ENCODE data around the gene COL7A1. TPM values are rescaled to one million over a fixed set of nuclear protein-coding genes. Genes with fewer than 3 reads are reported as not detected.

Gene COL7A1
- total RNA-seq, 1 experiment from 2014 or later = 16.4 TPM

DNA sequence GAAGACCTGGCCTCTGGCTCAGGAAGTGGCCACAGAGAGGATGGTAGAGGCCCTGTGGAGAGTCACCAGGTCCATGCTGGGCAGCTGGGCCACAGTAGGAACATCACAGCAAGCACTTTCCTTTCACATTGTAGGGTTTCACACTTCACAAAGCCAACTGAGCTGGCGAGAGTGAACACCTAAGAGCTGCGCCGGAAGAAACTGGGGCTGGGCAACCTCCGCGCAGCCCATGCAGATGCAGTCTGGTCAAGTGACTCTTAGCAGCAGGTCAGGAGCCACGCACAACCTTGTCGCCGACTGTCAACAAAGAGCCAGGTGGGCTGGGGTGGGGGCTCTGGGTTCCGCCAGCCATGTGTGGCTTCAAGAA, 75.9 kb downstream of the COL7A1 start:
- no peaks in the 10 kb centered on the region for H3K27me3 ChIP-seq (replicated peaks; ENCODE audit: insufficient read depth, low read depth, low read length, poor library complexity)
- ChIA-PET POLR2A (ENCODE audit: low non-redundant PET) (interaction anchor here (0.5 kb wide), 1 partner anchor 57 kb away, joined by 3 read pairs; no protein-coding TSS in a partner anchor), CTCF (no interaction called here)
- H3K4me1 ChIP-seq (ENCODE audit: insufficient read depth, low read length, poor library complexity, severe bottlenecking) = no peaks in the 10 kb centered on the region
- no peaks in the 10 kb centered on the region for H3K36me3 ChIP-seq (ENCODE audit: insufficient read depth, low read length, poor library complexity, severe bottlenecking)
- BruUV-seq (replicated peaks) = no TSS peak
- no peaks in the 10 kb centered on the region for H3K9me3 ChIP-seq (ENCODE audit: low read depth, low read length, poor library complexity, severe bottlenecking)
- TF ChIP-seq, protein P1, sequence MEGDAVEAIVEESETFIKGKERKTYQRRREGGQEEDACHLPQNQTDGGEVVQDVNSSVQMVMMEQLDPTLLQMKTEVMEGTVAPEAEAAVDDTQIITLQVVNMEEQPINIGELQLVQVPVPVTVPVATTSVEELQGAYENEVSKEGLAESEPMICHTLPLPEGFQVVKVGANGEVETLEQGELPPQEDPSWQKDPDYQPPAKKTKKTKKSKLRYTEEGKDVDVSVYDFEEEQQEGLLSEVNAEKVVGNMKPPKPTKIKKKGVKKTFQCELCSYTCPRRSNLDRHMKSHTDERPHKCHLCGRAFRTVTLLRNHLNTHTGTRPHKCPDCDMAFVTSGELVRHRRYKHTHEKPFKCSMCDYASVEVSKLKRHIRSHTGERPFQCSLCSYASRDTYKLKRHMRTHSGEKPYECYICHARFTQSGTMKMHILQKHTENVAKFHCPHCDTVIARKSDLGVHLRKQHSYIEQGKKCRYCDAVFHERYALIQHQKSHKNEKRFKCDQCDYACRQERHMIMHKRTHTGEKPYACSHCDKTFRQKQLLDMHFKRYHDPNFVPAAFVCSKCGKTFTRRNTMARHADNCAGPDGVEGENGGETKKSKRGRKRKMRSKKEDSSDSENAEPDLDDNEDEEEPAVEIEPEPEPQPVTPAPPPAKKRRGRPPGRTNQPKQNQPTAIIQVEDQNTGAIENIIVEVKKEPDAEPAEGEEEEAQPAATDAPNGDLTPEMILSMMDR (conservative IDR thresholded peaks at IDR 0.05; ENCODE audit: low read depth, low read length) = no peak
- no peak for TF ChIP-seq EZH2 (IDR thresholded peaks at IDR 0.05; ENCODE audit: borderline replicate concordance, low read depth, low read length, poor library complexity, severe bottlenecking)
- no peak for DNase-seq (ENCODE audit: low spot score)
- no peak overlapping the region for H3K4me3 ChIP-seq (ENCODE audit: low read depth, low read length, poor library complexity, severe bottlenecking)
- intact Hi-C loops (cut with micrococcal nuclease; ENCODE audit: unreplicated experiment) = no loop called here
- H3K27ac ChIP-seq (ENCODE audit: low read depth, low read length, poor library complexity, severe bottlenecking) = no peak overlapping the region

DNA sequence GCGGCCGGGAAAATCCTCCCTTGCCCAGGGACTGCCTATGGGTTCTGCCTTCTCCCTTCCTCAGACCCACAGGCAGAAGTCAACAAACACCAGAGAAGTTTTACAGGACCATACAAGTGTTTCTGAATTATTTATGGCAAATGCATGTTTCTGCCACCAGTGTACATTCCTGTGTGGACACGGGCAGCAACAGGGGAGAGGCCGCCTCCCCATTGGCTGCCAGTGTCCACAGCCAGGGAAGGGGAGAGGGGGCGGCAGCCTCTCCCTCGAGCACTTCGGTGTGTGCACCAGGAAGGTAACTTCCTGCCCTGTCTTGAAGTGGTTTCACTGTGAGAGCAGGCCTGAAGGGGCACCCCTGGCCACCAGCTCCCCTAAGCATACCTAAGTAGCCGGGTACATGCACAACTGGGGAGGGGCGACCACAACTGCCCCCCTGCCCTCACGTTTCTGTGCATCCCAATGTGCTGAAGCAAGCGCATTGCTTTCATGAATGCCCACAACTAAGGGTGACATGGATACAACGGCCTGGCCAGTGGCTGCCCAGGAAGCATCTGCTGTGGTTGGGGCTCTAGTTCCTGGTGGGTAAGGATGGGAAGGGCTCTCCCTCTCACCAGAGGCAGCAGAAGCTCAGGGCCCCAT, 76.4 kb downstream of the COL7A1 start:
- Histone ChIP-seq H3K4me1 (ENCODE audit: insufficient read depth, low read length, poor library complexity, severe bottlenecking) (no peaks in the 10 kb centered on the region), H3K36me3 (ENCODE audit: insufficient read depth, low read length, poor library complexity, severe bottlenecking) (no peaks in the 10 kb centered on the region), H3K27me3 (replicated peaks; ENCODE audit: insufficient read depth, low read depth, low read length, poor library complexity) (no peaks in the 10 kb centered on the region), H3K4me3 (ENCODE audit: low read depth, low read length, poor library complexity, severe bottlenecking) (no peak overlapping the region), H3K9me3 (ENCODE audit: low read depth, low read length, poor library complexity, severe bottlenecking) (no peaks in the 10 kb centered on the region), H3K27ac (ENCODE audit: low read depth, low read length, poor library complexity, severe bottlenecking) (no peak overlapping the region)
- CTCF ChIA-PET = no interaction called here
- intact Hi-C loops (cut with micrococcal nuclease; ENCODE audit: unreplicated experiment) = no loop called here
- BruUV-seq (replicated peaks) = no TSS peak
- TF ChIP-seq, protein P1 (conservative IDR thresholded peaks at IDR 0.05; ENCODE audit: low read depth, low read length) = no peak
- TF ChIP-seq EZH2 (IDR thresholded peaks at IDR 0.05; ENCODE audit: borderline replicate concordance, low read depth, low read length, poor library complexity, severe bottlenecking) = no peak
- DNase-seq (ENCODE audit: low spot score) = no peak
- POLR2A ChIA-PET (ENCODE audit: low non-redundant PET) = no interaction called here

DNA sequence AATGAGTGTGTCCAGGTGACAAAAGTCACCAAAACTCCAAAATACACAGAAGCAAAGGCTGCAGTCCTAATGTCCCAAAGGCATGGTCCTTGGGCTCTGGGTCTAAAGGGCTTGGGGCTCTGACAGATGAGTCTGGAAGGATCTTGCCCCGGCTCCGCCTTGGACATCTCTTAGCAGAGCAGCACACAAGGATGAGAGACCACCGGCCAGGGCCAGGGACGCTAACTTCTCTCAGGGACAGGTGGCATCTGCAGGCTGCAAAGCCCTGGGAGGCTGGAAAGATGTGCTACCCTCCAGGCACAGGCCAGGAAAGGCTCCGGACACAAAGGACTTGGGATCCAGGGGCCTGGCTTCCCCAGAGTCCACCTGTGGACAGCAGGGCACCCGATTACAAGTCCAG, 77.1 kb downstream of the COL7A1 start:
- TF ChIP-seq EZH2 (IDR thresholded peaks at IDR 0.05; ENCODE audit: borderline replicate concordance, low read depth, low read length, poor library complexity, severe bottlenecking) = no peak
- TF ChIP-seq, protein P1 (conservative IDR thresholded peaks at IDR 0.05; ENCODE audit: low read depth, low read length) = no peak
- no TSS peak for BruUV-seq (replicated peaks)
- H3K27me3 ChIP-seq (replicated peaks; ENCODE audit: insufficient read depth, low read depth, low read length, poor library complexity) = no peaks in the 10 kb centered on the region
- no peak overlapping the region for H3K4me3 ChIP-seq (ENCODE audit: low read depth, low read length, poor library complexity, severe bottlenecking)
- intact Hi-C loops (cut with micrococcal nuclease; ENCODE audit: unreplicated experiment) = no loop called here
- no peaks in the 10 kb centered on the region for H3K9me3 ChIP-seq (ENCODE audit: low read depth, low read length, poor library complexity, severe bottlenecking)
- CTCF ChIA-PET = no interaction called here
- H3K36me3 ChIP-seq (ENCODE audit: insufficient read depth, low read length, poor library complexity, severe bottlenecking) = no peaks in the 10 kb centered on the region
- DNase-seq (ENCODE audit: low spot score) = no peak
- no peak overlapping the region for H3K27ac ChIP-seq (ENCODE audit: low read depth, low read length, poor library complexity, severe bottlenecking)
- no peaks in the 10 kb centered on the region for H3K4me1 ChIP-seq (ENCODE audit: insufficient read depth, low read length, poor library complexity, severe bottlenecking)
- POLR2A ChIA-PET (ENCODE audit: low non-redundant PET) = no interaction called here

Measured in A673 (cell line).